MCF 10A (cell line): Measurements from ENCODE around the gene CREBRF. TPM values are rescaled to one million over a fixed set of nuclear protein-coding genes. Genes with fewer than 3 reads are reported as not detected.

Experiments used
- BruUV-seq: library from RNA; stranded (reverse); fragments of 400-500 nt; replicated peaks from 2 replicates; lab custom pipeline; 2021; lab: Mats Ljungman, UMichigan
- CTCF ChIA-PET: fragments of 300-600 bp; sonication (Branson Sonifier 250); formaldehyde crosslinking; extraction: SDS; loops from one replicate; lab custom pipeline; 2021; ENCODE audit warnings: antibody characterized with exemption, inconsistent platforms; lab: Yijun Ruan, JAX
- POLR2A ChIA-PET: fragments of 300-600, 350-650 bp; sonication (Branson Sonifier 250); formaldehyde crosslinking; extraction: SDS; loops from one replicate; lab custom pipeline; 2020; ENCODE audit warnings: antibody characterized with exemption, inconsistent platforms; lab: Yijun Ruan, JAX
- DNase-seq: peaks from one replicate; pipeline ENCODE4 v3.0.0-alpha.2; 2018; ENCODE audit not compliant: unreplicated experiment
- H3K27ac Mint-ChIP-seq: one replicate; pipeline ENCODE4 v1.8.0; 2022; ENCODE audit warnings: mild to moderate bottlenecking, low read depth, mixed read lengths; ENCODE audit not compliant: unreplicated experiment
- H3K27me3 Mint-ChIP-seq: one replicate; pipeline ENCODE4 v1.8.0; 2022; ENCODE audit warnings: mixed read lengths; ENCODE audit not compliant: insufficient read depth, unreplicated experiment
- H3K36me3 Mint-ChIP-seq: one replicate; pipeline ENCODE4 v1.8.0; 2022; ENCODE audit warnings: mild to moderate bottlenecking, moderate library complexity, mixed read lengths; ENCODE audit not compliant: insufficient read depth, unreplicated experiment
- H3K4me1 Mint-ChIP-seq: one replicate; pipeline ENCODE4 v1.8.0; 2022; ENCODE audit warnings: mixed read lengths; ENCODE audit not compliant: insufficient read depth, unreplicated experiment
- H3K4me3 Mint-ChIP-seq: one replicate; pipeline ENCODE4 v1.8.0; 2022; ENCODE audit warnings: mild to moderate bottlenecking, moderate library complexity, mixed read lengths; ENCODE audit not compliant: unreplicated experiment
- H3K9me3 Mint-ChIP-seq: one replicate; pipeline ENCODE4 v1.8.0; 2022; ENCODE audit warnings: mixed read lengths; ENCODE audit not compliant: unreplicated experiment
- CTCF ChIP-seq: fragments of 200-600 bp; IDR thresholded peaks from one replicate; pipeline ENCODE4 v1.8.0; 2022; ENCODE audit warnings: antibody characterized with exemption, mild to moderate bottlenecking; ENCODE audit not compliant: unreplicated experiment
- intact Hi-C: fragments of 100-400 bp; cut with micrococcal nuclease; formaldehyde crosslinking; loops from 2 replicates; pipeline ENCODE4 v1.14.1; 2022
- total RNA-seq: library from RNA; stranded (reverse); gene quantifications from 2 replicates; pipeline ENCODE4 v1.2.3, GENCODE V29; 2022

CREBRF gene
- total RNA-seq, 1 experiment from 2014 or later = 16.2 TPM

GRCh38 chr5:173101245-173101644 lies 45.1 kb downstream of the CREBRF start:
- H3K4me1 Mint-ChIP-seq = peaks cover 4% of the 10 kb centered on the region
- no peak overlapping the region for H3K27ac Mint-ChIP-seq
- peaks cover 9% of the 10 kb centered on the region for H3K9me3 Mint-ChIP-seq
- BruUV-seq = no TSS peak
- intact Hi-C loops = no loop called here
- peaks cover 24% of the 10 kb centered on the region for H3K36me3 Mint-ChIP-seq
- no peak for DNase-seq
- no peaks in the 10 kb centered on the region for H3K27me3 Mint-ChIP-seq
- ChIA-PET CTCF (interaction anchor here (0.8 kb wide), 1 partner anchor 170 kb away, joined by 3 read pairs; no protein-coding TSS in a partner anchor), POLR2A (interaction anchor here (0.6 to 1.6 kb wide), 2 partner anchors 9 to 44 kb away, joined by 3 to 5 read pairs; no protein-coding TSS in a partner anchor)
- no peak overlapping the region for H3K4me3 Mint-ChIP-seq
- TF ChIP-seq CTCF = no peak

- peaks cover 9% of the 10 kb centered on the region for H3K9me3 Mint-ChIP-seq
- BruUV-seq = no TSS peak
- DNase-seq = no peak
- H3K27ac Mint-ChIP-seq = no peak overlapping the region
- intact Hi-C loops = no loop called here
- CTCF ChIA-PET = interaction anchor here (0.6 to 1.1 kb wide), 2 partner anchors 15 to 1060 kb away, joined by 3 to 5 read pairs; no protein-coding TSS in a partner anchor
- peaks cover 25% of the 10 kb centered on the region for H3K36me3 Mint-ChIP-seq
- H3K4me1 Mint-ChIP-seq = no peaks in the 10 kb centered on the region
- TF ChIP-seq CTCF = no peak
- H3K27me3 Mint-ChIP-seq = no peaks in the 10 kb centered on the region
- POLR2A ChIA-PET = interaction anchor here (1.2 kb wide), 1 partner anchor 46 kb away, joined by 7 read pairs; no protein-coding TSS in a partner anchor
- H3K4me3 Mint-ChIP-seq = no peak overlapping the region
These were observed 47.3 kb downstream of the CREBRF start for GRCh38 chr5:173103411-173103810.

GRCh38 chr5:173108914-173109313 lies 52.8 kb downstream of the CREBRF start:
- Mint-ChIP-seq H3K9me3 (no peaks in the 10 kb centered on the region), H3K4me3 (no peak overlapping the region), H3K27me3 (no peaks in the 10 kb centered on the region), H3K36me3 (peaks cover 51% of the 10 kb centered on the region), H3K27ac (no peak overlapping the region), H3K4me1 (no peaks in the 10 kb centered on the region)
- intact Hi-C loops = no loop called here
- POLR2A ChIA-PET = interaction anchor here (2.1 kb wide), 1 partner anchor 32 kb away, joined by 6 read pairs; no protein-coding TSS in a partner anchor
- no peak for TF ChIP-seq CTCF
- no TSS peak for BruUV-seq
- no peak for DNase-seq
- CTCF ChIA-PET = interaction anchor here (0.6 kb wide), 1 partner anchor 64 kb away, joined by 4 read pairs; no protein-coding TSS in a partner anchor

GRCh38 chr5:173114536-173114935 lies 58.4 kb downstream of the CREBRF start:
- no peaks in the 10 kb centered on the region for H3K27me3 Mint-ChIP-seq
- H3K4me3 Mint-ChIP-seq = no peak overlapping the region
- ChIA-PET POLR2A (interaction anchor here (0.7 to 1.2 kb wide), 3 partner anchors 21 to 131 kb away, joined by 3 read pairs; partner anchors contain the start of gene ATP6V0E1), CTCF (interaction anchor here (0.5 to 1.3 kb wide), 3 partner anchors 30 to 340 kb away, joined by 3 read pairs; partner anchors contain the start of gene BNIP1)
- no peaks in the 10 kb centered on the region for H3K9me3 Mint-ChIP-seq
- H3K27ac Mint-ChIP-seq = no peak overlapping the region
- peaks cover 76% of the 10 kb centered on the region for H3K36me3 Mint-ChIP-seq
- BruUV-seq = no TSS peak
- DNase-seq = no peak
- TF ChIP-seq CTCF = no peak
- intact Hi-C loops = no loop called here
- H3K4me1 Mint-ChIP-seq = no peaks in the 10 kb centered on the region
